HEK293 (cell line): Measurements from ENCODE around the gene UBXN10.

ENCODE experiments used
- CTCF ChIA-PET: fragments of 350-600 bp; formaldehyde crosslinking; extraction: SDS; loops from one replicate; lab custom pipeline; 2021; ENCODE audit warnings: antibody characterized with exemption; lab: Yijun Ruan, JAX
- POLR2A ChIA-PET: fragments of 300-600 bp; formaldehyde crosslinking; extraction: SDS; loops from one replicate; lab custom pipeline; 2020; ENCODE audit warnings: antibody characterized with exemption, inconsistent platforms; lab: Yijun Ruan, JAX
- H3K27ac ChIP-seq: fragments of 200-500 bp; sonication (Bioruptor generic); 2 replicates; pipeline ENCODE4 v1.5.1; 2014; ENCODE audit warnings: low read depth, low read length, control low read depth, inconsistent platforms; ENCODE audit errors: extremely low read depth
- H3K36me3 ChIP-seq, 2 experiments: fragments of 200-500 bp in 1 of 2; sonication (Bioruptor generic) in 1 of 2; 1 replicate in 1 of 2; 2 replicates in 1 of 2; pipeline ENCODE4 v1.5.1; 2014 to 2017; ENCODE audit warnings: inconsistent platforms in 2 of 2, low read length in 2 of 2; ENCODE audit not compliant: control insufficient read depth in 2 of 2, insufficient read depth in 1 of 2
- H3K4me1 ChIP-seq: fragments of 200-500 bp; sonication (Bioruptor generic); 2 replicates; pipeline ENCODE4 v1.5.1; 2014; ENCODE audit warnings: mild to moderate bottlenecking, low read length, inconsistent platforms; ENCODE audit not compliant: control insufficient read depth, insufficient read depth
- H3K4me3 ChIP-seq: 2 replicates; pipeline ENCODE4 v1.5.1; 2011; ENCODE audit warnings: low read depth, mild to moderate bottlenecking, control low read depth, low read length, moderate library complexity
- H3K9me3 ChIP-seq: fragments of 200-500 bp; sonication (Bioruptor generic); 2 replicates; pipeline ENCODE4 v1.5.1; 2014; ENCODE audit warnings: low read depth, low read length, inconsistent platforms; ENCODE audit not compliant: control insufficient read depth, insufficient read depth
- GLI4 ChIP-seq: fragments of 450-650 bp; formaldehyde crosslinking; IDR thresholded peaks from 2 replicates; pipeline ENCODE4 v1.5.1; 2016; ENCODE audit warnings: missing biosample characterization, missing genetic modification characterization
- GLIS2 ChIP-seq: fragments of 450-650 bp; formaldehyde crosslinking; IDR thresholded peaks from 2 replicates; pipeline ENCODE4 v1.5.1; 2016; ENCODE audit warnings: missing biosample characterization, missing genetic modification characterization
- KLF7 ChIP-seq: fragments of 450-650 bp; formaldehyde crosslinking; IDR thresholded peaks from 2 replicates; pipeline ENCODE4 v1.5.1; 2016; ENCODE audit warnings: missing biosample characterization, missing genetic modification characterization, borderline replicate concordance
- OSR2 ChIP-seq: fragments of 450-650 bp; formaldehyde crosslinking; IDR thresholded peaks from 2 replicates; pipeline ENCODE4 v1.5.1; 2016; ENCODE audit warnings: missing biosample characterization, missing genetic modification characterization
- OVOL3 ChIP-seq: fragments of 450-650 bp; formaldehyde crosslinking; IDR thresholded peaks from 2 replicates; pipeline ENCODE4 v1.5.1; 2016; ENCODE audit warnings: missing biosample characterization, missing genetic modification characterization
- ZBTB21 ChIP-seq: fragments of 450-650 bp; formaldehyde crosslinking; IDR thresholded peaks from 2 replicates; pipeline ENCODE4 v1.5.1; 2017; ENCODE audit warnings: missing biosample characterization, missing genetic modification characterization
- ZBTB8A ChIP-seq: fragments of 450-650 bp; formaldehyde crosslinking; IDR thresholded peaks from 2 replicates; pipeline ENCODE4 v1.5.1; 2016; ENCODE audit warnings: missing biosample characterization, missing genetic modification characterization
- ZNF140 ChIP-seq: fragments of 450-650 bp; formaldehyde crosslinking; IDR thresholded peaks from 2 replicates; pipeline ENCODE4 v1.5.1; 2016; ENCODE audit warnings: missing biosample characterization, missing genetic modification characterization
- ZNF174 ChIP-seq: fragments of 450-650 bp; formaldehyde crosslinking; IDR thresholded peaks from 2 replicates; pipeline ENCODE4 v1.5.0; 2017; ENCODE audit warnings: missing biosample characterization, mild to moderate bottlenecking, missing genetic modification characterization
- ZNF2 ChIP-seq: fragments of 450-650 bp; formaldehyde crosslinking; IDR thresholded peaks from 2 replicates; pipeline ENCODE4 v1.5.1; 2016; ENCODE audit warnings: missing biosample characterization, missing genetic modification characterization
- ZNF350 ChIP-seq: fragments of 450-650 bp; formaldehyde crosslinking; IDR thresholded peaks from 2 replicates; pipeline ENCODE4 v1.5.0; 2017; ENCODE audit warnings: missing biosample characterization, mild to moderate bottlenecking, missing genetic modification characterization
- ZNF394 ChIP-seq: fragments of 450-650 bp; formaldehyde crosslinking; IDR thresholded peaks from 2 replicates; pipeline ENCODE4 v1.5.1; 2016; ENCODE audit warnings: missing biosample characterization, missing genetic modification characterization, mild to moderate bottlenecking, moderate library complexity, borderline replicate concordance
- ZNF426 ChIP-seq: fragments of 450-650 bp; formaldehyde crosslinking; IDR thresholded peaks from 2 replicates; pipeline ENCODE4 v1.5.1; 2017; ENCODE audit warnings: missing biosample characterization, missing genetic modification characterization, mild to moderate bottlenecking, inconsistent platforms, moderate library complexity
- ZNF501 ChIP-seq: fragments of 450-650 bp; formaldehyde crosslinking; IDR thresholded peaks from 2 replicates; pipeline ENCODE4 v1.5.1; 2016; ENCODE audit warnings: missing biosample characterization, missing genetic modification characterization
- ZNF544 ChIP-seq: fragments of 450-650 bp; formaldehyde crosslinking; IDR thresholded peaks from 2 replicates; pipeline ENCODE4 v1.5.0; 2017; ENCODE audit warnings: missing biosample characterization, missing genetic modification characterization
- ZNF548 ChIP-seq: fragments of 450-650 bp; formaldehyde crosslinking; IDR thresholded peaks from 2 replicates; pipeline ENCODE4 v1.5.1; 2016; ENCODE audit warnings: missing biosample characterization, missing genetic modification characterization
- ZNF623 ChIP-seq: fragments of 450-650 bp; formaldehyde crosslinking; IDR thresholded peaks from 2 replicates; pipeline ENCODE4 v1.5.1; 2016; ENCODE audit warnings: missing biosample characterization, missing genetic modification characterization
- ZNF624 ChIP-seq: fragments of 450-650 bp; formaldehyde crosslinking; IDR thresholded peaks from 2 replicates; pipeline ENCODE4 v1.5.1; 2017; ENCODE audit warnings: missing biosample characterization, missing genetic modification characterization
- ZNF776 ChIP-seq: fragments of 450-650 bp; formaldehyde crosslinking; IDR thresholded peaks from 2 replicates; pipeline ENCODE4 v1.5.0; 2017; ENCODE audit warnings: missing biosample characterization, missing genetic modification characterization, borderline replicate concordance
- ZNF791 ChIP-seq: fragments of 450-650 bp; formaldehyde crosslinking; IDR thresholded peaks from 2 replicates; pipeline ENCODE4 v1.5.1; 2016; ENCODE audit warnings: missing biosample characterization, missing genetic modification characterization
- TF ChIP-seq, protein P1 (sequence below): fragments of 450-650 bp; IDR thresholded peaks from 2 replicates; pipeline ENCODE4 v1.5.1; 2018; ENCODE audit warnings: missing biosample characterization, missing genetic modification characterization
- TF ChIP-seq, protein P2 (sequence below): fragments of 450-650 bp; formaldehyde crosslinking; IDR thresholded peaks from 2 replicates; pipeline ENCODE4 v1.5.1; 2016; ENCODE audit warnings: missing biosample characterization, missing genetic modification characterization
- TF ChIP-seq, protein P3 (sequence below): fragments of 450-650 bp; formaldehyde crosslinking; optimal IDR thresholded peaks from 2 replicates; pipeline ENCODE3; 2016; ENCODE audit warnings: missing biosample characterization, mild to moderate bottlenecking, missing genetic modification characterization
- TF ChIP-seq, protein P4 (sequence below): fragments of 450-650 bp; formaldehyde crosslinking; IDR thresholded peaks from 2 replicates; pipeline ENCODE4 v1.5.1; 2016; ENCODE audit warnings: missing biosample characterization, missing genetic modification characterization
- TF ChIP-seq, protein P5 (sequence below): fragments of 450-650 bp; formaldehyde crosslinking; IDR thresholded peaks from 2 replicates; pipeline ENCODE4 v1.5.1; 2016; ENCODE audit warnings: missing biosample characterization, missing genetic modification characterization

UBXN10 gene

DNA sequence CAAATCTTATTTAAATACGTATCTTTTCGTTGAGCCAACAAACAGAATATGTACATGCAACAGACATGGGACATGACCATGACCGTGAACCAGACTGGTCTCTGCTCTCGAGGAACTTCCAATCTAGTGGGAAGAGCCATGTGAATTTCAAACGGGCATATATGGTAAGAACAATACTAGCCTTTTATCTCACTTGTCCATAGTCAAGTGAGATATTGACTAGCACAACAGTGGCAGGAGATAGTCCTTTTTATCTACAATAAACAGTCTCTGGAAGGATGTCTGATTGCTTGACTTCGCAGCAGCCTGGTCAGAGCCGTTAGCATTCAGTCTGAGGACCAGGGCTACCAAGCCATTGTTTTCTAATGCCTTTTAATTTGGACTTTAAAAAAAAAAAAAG lies 13.0 kb downstream of the UBXN10 start:
- TF ChIP-seq ZNF2 (tag by site-specific recombination) (no peak), ZNF140 (tag by site-specific recombination) (no peak), ZNF174 (tag by site-specific recombination) (no peak), KLF7 (tag by site-specific recombination) (no peak), ZNF548 (tag by site-specific recombination) (no peak), ZNF350 (tag by site-specific recombination) (no peak), ZNF426 (tag by site-specific recombination) (no peak)
- TF ChIP-seq, protein P1, sequence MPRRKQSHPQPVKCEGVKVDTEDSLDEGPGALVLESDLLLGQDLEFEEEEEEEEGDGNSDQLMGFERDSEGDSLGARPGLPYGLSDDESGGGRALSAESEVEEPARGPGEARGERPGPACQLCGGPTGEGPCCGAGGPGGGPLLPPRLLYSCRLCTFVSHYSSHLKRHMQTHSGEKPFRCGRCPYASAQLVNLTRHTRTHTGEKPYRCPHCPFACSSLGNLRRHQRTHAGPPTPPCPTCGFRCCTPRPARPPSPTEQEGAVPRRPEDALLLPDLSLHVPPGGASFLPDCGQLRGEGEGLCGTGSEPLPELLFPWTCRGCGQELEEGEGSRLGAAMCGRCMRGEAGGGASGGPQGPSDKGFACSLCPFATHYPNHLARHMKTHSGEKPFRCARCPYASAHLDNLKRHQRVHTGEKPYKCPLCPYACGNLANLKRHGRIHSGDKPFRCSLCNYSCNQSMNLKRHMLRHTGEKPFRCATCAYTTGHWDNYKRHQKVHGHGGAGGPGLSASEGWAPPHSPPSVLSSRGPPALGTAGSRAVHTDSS: no peak
- no peaks in the 10 kb centered on the region for H3K4me1 ChIP-seq
- H3K9me3 ChIP-seq: no peaks in the 10 kb centered on the region
- no peaks in the 10 kb centered on the region for H3K36me3 ChIP-seq
- CTCF ChIA-PET: interaction anchor here (0.7 to 1.9 kb wide), 2 partner anchors 11 to 441 kb away, joined by 3 to 4 read pairs; no protein-coding TSS in a partner anchor
- POLR2A ChIA-PET: no interaction called here
- H3K4me3 ChIP-seq: no peak overlapping the region
- no peak overlapping the region for H3K27ac ChIP-seq

DNA sequence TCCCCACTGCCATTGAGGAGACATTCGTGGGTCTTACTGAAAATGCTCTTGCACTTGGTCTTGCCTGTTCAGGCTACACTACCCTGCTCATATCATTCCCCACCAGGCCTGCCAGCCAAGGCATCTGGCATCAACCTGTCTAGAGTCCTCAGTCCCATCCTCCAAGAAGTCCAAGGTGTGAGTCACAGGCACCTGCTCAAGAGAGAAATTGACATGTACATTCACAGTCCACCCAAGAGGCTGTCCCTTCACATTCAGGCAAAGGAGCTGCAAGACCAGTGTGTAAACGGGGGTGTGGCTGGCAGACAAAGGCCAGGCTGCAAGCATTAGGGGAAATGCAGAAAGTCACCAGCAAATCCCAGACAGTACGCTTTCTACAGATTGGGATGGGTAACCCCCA lies 13.5 kb downstream of the UBXN10 start:
- Histone ChIP-seq H3K4me1 (no peaks in the 10 kb centered on the region), H3K4me3 (no peak overlapping the region), H3K9me3 (no peaks in the 10 kb centered on the region), H3K36me3 (no peaks in the 10 kb centered on the region), H3K27ac (no peak overlapping the region)
- ChIA-PET POLR2A (no interaction called here), CTCF (interaction anchor here (0.6 to 1.9 kb wide), 3 partner anchors 11 to 55 kb away, joined by 4 to 8 read pairs (median 4); no protein-coding TSS in a partner anchor)
- TF ChIP-seq KLF7 (tag by site-specific recombination): no peak
- TF ChIP-seq ZNF544 (tag by site-specific recombination): no peak
- TF ChIP-seq GLIS2 (tag by site-specific recombination): no peak
- TF ChIP-seq OVOL3 (tag by site-specific recombination): no peak
- no peak for TF ChIP-seq ZNF501
- no peak for TF ChIP-seq ZNF624 (tag by site-specific recombination)
- no peak for TF ChIP-seq ZBTB21 (tag by site-specific recombination)
- TF ChIP-seq, protein P2, sequence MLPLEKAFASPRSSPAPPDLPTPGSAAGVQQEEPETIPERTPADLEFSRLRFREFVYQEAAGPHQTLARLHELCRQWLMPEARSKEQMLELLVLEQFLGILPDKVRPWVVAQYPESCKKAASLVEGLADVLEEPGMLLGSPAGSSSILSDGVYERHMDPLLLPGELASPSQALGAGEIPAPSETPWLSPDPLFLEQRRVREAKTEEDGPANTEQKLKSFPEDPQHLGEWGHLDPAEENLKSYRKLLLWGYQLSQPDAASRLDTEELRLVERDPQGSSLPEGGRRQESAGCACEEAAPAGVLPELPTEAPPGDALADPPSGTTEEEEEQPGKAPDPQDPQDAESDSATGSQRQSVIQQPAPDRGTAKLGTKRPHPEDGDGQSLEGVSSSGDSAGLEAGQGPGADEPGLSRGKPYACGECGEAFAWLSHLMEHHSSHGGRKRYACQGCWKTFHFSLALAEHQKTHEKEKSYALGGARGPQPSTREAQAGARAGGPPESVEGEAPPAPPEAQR (tag by site-specific recombination): no peak

DNA sequence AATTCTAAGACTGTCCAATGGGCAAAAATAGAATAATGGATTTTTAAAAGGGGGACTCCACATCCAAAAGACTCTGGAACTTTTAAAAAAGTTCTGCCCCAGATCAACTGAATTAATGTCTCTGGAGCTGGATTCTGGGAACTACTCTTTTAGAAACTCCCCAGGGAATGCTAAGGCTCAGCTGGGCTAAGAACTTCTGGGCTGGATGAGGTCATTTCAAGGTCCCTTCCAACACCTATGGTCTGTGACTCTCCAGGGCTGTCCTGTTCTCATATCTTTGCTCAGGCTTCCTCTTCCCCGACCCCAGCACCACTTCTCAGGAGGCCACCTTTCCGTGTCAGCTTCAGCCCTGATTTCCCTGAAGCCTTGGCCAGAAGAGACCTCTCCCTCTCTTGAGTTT lies 13.9 kb downstream of the UBXN10 start:
- ChIA-PET POLR2A (no interaction called here), CTCF (interaction anchor here (0.6 to 1.9 kb wide), 3 partner anchors 12 to 55 kb away, joined by 4 to 8 read pairs (median 4); no protein-coding TSS in a partner anchor)
- Histone ChIP-seq H3K9me3 (no peaks in the 10 kb centered on the region), H3K4me1 (no peaks in the 10 kb centered on the region), H3K27ac (no peak overlapping the region), H3K36me3 (no peaks in the 10 kb centered on the region), H3K4me3 (no peak overlapping the region)
- TF ChIP-seq GLI4 (tag by site-specific recombination): no peak
- no peak for TF ChIP-seq ZNF394 (tag by site-specific recombination)
- TF ChIP-seq, protein P3, sequence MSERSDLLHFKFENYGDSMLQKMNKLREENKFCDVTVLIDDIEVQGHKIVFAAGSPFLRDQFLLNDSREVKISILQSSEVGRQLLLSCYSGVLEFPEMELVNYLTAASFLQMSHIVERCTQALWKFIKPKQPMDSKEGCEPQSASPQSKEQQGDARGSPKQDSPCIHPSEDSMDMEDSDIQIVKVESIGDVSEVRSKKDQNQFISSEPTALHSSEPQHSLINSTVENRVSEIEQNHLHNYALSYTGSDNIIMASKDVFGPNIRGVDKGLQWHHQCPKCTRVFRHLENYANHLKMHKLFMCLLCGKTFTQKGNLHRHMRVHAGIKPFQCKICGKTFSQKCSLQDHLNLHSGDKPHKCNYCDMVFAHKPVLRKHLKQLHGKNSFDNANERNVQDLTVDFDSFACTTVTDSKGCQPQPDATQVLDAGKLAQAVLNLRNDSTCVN (tag by site-specific recombination): no peak
- no peak for TF ChIP-seq ZNF776 (tag by site-specific recombination)
- TF ChIP-seq ZNF791: no peak
- TF ChIP-seq, protein P4, sequence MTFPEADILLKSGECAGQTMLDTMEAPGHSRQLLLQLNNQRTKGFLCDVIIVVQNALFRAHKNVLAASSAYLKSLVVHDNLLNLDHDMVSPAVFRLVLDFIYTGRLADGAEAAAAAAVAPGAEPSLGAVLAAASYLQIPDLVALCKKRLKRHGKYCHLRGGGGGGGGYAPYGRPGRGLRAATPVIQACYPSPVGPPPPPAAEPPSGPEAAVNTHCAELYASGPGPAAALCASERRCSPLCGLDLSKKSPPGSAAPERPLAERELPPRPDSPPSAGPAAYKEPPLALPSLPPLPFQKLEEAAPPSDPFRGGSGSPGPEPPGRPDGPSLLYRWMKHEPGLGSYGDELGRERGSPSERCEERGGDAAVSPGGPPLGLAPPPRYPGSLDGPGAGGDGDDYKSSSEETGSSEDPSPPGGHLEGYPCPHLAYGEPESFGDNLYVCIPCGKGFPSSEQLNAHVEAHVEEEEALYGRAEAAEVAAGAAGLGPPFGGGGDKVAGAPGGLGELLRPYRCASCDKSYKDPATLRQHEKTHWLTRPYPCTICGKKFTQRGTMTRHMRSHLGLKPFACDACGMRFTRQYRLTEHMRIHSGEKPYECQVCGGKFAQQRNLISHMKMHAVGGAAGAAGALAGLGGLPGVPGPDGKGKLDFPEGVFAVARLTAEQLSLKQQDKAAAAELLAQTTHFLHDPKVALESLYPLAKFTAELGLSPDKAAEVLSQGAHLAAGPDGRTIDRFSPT: no peak
- TF ChIP-seq ZBTB8A (tag by site-specific recombination): no peak
- no peak for TF ChIP-seq OSR2 (tag by site-specific recombination)
- TF ChIP-seq ZNF623 (tag by site-specific recombination): no peak
- TF ChIP-seq, protein P5, sequence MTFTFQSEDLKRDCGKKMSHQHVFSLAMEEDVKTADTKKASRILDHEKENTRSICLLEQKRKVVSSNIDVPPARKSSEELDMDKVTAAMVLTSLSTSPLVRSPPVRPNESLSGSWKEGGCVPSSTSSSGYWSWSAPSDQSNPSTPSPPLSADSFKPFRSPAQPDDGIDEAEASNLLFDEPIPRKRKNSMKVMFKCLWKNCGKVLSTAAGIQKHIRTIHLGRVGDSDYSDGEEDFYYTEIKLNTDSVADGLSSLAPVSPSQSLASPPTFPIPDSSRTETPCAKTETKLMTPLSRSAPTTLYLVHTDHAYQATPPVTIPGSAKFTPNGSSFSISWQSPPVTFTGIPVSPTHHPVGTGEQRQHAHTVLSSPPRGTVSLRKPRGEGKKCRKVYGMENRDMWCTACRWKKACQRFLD (tag by site-specific recombination): no peak
